Measurements from ENCODE around the gene AGBL4. TPM values are rescaled to one million over a fixed set of nuclear protein-coding genes. Genes with fewer than 3 reads are reported as not detected.
"Not testable (repeated sequence)": the region's sequence is repeated elsewhere in the genome, so short reads cannot be mapped to it uniquely, and the experiment has no call there.

The AGBL4 gene
- total RNA-seq, 2 donors from 2014 or later, result not detected

- ATAC-seq (ENCODE audit: insufficient number of reproducible peaks, low FRiP score, low read depth), result no peak
- no peak overlapping the region for H3K27ac ChIP-seq
- H3K9me3 ChIP-seq, result no peaks in the 10 kb centered on the region
- H3K36me3 ChIP-seq, result no peaks in the 10 kb centered on the region
- TF ChIP-seq CTCF (IDR thresholded peaks at IDR 0.05), result no peak
- DNase-seq (ENCODE audit: low spot score), result no peak
- no peaks in the 10 kb centered on the region for H3K27me3 ChIP-seq (replicated peaks; ENCODE audit: insufficient read depth)
- H3K4me3 ChIP-seq, result no peak overlapping the region
- H3K4me1 ChIP-seq (ENCODE audit: control insufficient read depth in 1 of 2, low read depth in 2 of 2), result no peaks in the 10 kb centered on the region
Measured at GRCh38 chr1:49307457-49307856, 716.3 kb downstream of the AGBL4 start.

DNA sequence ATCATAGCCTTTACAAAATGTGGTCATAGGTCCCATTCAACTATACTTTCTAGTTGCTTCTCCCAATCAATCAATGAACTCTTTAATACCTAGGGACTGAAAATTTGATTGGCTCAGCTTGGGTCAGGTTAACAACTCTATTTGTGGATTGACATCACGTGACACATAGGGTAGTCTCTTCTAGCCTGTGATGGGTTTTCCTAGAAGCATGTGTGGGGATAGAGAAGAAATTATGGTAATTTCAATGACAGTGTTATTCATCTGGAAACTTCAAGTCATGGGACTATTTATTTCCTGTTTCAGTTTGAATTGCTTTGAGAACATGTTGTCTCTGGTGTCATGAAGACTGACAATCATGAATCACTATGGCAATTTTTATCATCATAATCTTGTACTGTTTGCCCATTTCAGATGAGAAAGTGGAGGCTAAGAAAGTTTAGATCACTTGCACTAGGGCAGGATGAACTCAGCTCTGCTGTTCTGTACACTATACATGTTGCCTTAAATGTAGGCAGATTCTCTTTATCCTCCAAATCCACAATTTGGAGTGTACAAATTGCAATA lies 717.2 kb downstream of the AGBL4 start:
- H3K4me3 ChIP-seq, result no peak overlapping the region
- no peaks in the 10 kb centered on the region for H3K4me1 ChIP-seq (ENCODE audit: control insufficient read depth in 1 of 2, low read depth in 2 of 2)
- H3K36me3 ChIP-seq, result no peaks in the 10 kb centered on the region
- ATAC-seq (ENCODE audit: insufficient number of reproducible peaks, low FRiP score, low read depth), result no peak
- DNase-seq (ENCODE audit: low spot score), result no peak
- no peaks in the 10 kb centered on the region for H3K9me3 ChIP-seq
- no peak for TF ChIP-seq CTCF (IDR thresholded peaks at IDR 0.05)
- no peak overlapping the region for H3K27ac ChIP-seq
- no peaks in the 10 kb centered on the region for H3K27me3 ChIP-seq (replicated peaks; ENCODE audit: insufficient read depth)

DNA sequence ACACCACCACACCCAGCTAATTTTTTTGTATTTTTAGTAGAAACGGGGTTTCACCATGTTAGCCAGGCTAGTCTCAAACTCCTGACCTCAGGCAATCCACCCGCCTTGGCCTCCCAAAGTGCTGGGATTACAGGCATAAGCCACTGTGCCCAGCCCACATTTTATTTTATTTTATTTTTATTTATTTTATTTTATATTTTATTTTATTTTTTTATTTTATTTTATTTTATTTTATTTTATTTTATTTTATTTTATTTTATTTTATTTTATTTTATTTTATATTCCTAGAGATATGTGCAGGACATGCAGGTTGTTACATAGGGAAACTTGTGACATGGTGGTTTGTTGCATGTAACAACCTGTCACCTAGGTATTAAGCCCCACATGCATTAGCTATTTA lies 721.4 kb downstream of the AGBL4 start:
- not testable (repeated sequence) for H3K27me3 ChIP-seq (replicated peaks; ENCODE audit: insufficient read depth); H3K36me3 ChIP-seq; H3K27ac ChIP-seq; H3K4me1 ChIP-seq (ENCODE audit: control insufficient read depth in 1 of 2, low read depth in 2 of 2); DNase-seq (ENCODE audit: low spot score); H3K4me3 ChIP-seq; ATAC-seq (ENCODE audit: insufficient number of reproducible peaks, low FRiP score, low read depth); H3K9me3 ChIP-seq

- no peaks in the 10 kb centered on the region for H3K27me3 ChIP-seq (replicated peaks; ENCODE audit: insufficient read depth)
- ATAC-seq (ENCODE audit: insufficient number of reproducible peaks, low FRiP score, low read depth), result no peak
- no peak for DNase-seq (ENCODE audit: low spot score)
Measured at GRCh38 chr1:49298304-49298703, 725.5 kb downstream of the AGBL4 start.

GRCh38 chr1:49297783-49298182 lies 726.0 kb downstream of the AGBL4 start:
- Histone ChIP-seq H3K4me3 (no peak overlapping the region), H3K27me3 (replicated peaks; ENCODE audit: insufficient read depth) (no peaks in the 10 kb centered on the region), H3K27ac (no peak overlapping the region), H3K36me3 (no peaks in the 10 kb centered on the region), H3K9me3 (no peaks in the 10 kb centered on the region), H3K4me1 (ENCODE audit: control insufficient read depth in 1 of 2, low read depth in 2 of 2) (no peaks in the 10 kb centered on the region)
- TF ChIP-seq CTCF (IDR thresholded peaks at IDR 0.05), result no peak
- DNase-seq (ENCODE audit: low spot score), result no peak
- ATAC-seq (ENCODE audit: insufficient number of reproducible peaks, low FRiP score, low read depth), result no peak

More at GRCh38 chr1:49298304-49298703, 725.5 kb downstream of the AGBL4 start:
- no peaks in the 10 kb centered on the region for H3K4me1 ChIP-seq (ENCODE audit: control insufficient read depth in 1 of 2, low read depth in 2 of 2)
- no peaks in the 10 kb centered on the region for H3K36me3 ChIP-seq
- H3K4me3 ChIP-seq, result no peak overlapping the region
- no peak overlapping the region for H3K27ac ChIP-seq
- H3K9me3 ChIP-seq, result no peaks in the 10 kb centered on the region
- TF ChIP-seq CTCF (IDR thresholded peaks at IDR 0.05), result no peak

DNA sequence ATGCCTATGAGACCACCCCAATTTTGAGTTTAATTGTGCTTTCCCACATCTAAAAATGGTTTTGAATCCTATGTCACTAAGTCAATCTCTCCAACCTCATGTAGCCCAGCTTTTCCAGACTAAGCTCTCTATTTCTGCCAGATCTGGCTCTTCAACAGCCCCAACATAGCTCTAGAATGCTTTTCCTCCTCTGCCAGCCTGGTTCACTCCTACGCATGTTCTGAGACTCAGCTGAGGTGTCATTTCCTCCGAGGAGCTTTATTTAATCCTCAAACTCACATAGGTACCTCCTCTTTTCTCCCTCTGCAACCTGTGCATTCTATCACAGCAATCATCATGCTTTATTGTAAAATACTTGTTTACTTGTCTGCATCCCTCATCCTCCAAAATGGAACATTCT lies 729.2 kb downstream of the AGBL4 start:
- no peaks in the 10 kb centered on the region for H3K9me3 ChIP-seq
- no peak overlapping the region for H3K4me3 ChIP-seq
- no peak for TF ChIP-seq CTCF (IDR thresholded peaks at IDR 0.05)
- ATAC-seq (ENCODE audit: insufficient number of reproducible peaks, low FRiP score, low read depth), result no peak
- H3K36me3 ChIP-seq, result no peaks in the 10 kb centered on the region
- DNase-seq (ENCODE audit: low spot score), result no peak
- H3K27ac ChIP-seq, result no peak overlapping the region
- H3K27me3 ChIP-seq (replicated peaks; ENCODE audit: insufficient read depth), result no peaks in the 10 kb centered on the region
- no peaks in the 10 kb centered on the region for H3K4me1 ChIP-seq (ENCODE audit: control insufficient read depth in 1 of 2, low read depth in 2 of 2)
